WTC11 (cell line): ENCODE data around the gene EEF1AKMT3. TPM values are rescaled to one million over a fixed set of nuclear protein-coding genes. Genes with fewer than 3 reads are reported as not detected.

Experiments
- ATAC-seq: fragments of 200-7000 bp; cut with Tn5 transposase; 2 replicates; pipeline ENCODE4 v1.10.0; 2021; ENCODE audit warnings: mild to moderate bottlenecking, moderate library complexity
- CTCF ChIA-PET: fragments of 300-600 bp; sonication (Branson Sonifier 250); formaldehyde crosslinking; loops from one replicate; lab custom pipeline; 2021; ENCODE audit warnings: antibody characterized with exemption; lab: Charles Lee
- POLR2A ChIA-PET: fragments of 350-600 bp; sonication (Branson Sonifier 250); formaldehyde crosslinking; loops from one replicate; lab custom pipeline; 2021; ENCODE audit warnings: antibody characterized with exemption; lab: Charles Lee
- DNase-seq: peaks from one replicate; pipeline ENCODE4 v3.0.0; 2021; ENCODE audit warnings: low spot score
- H3K27ac Mint-ChIP-seq: 2 replicates; pipeline ENCODE4 v1.8.0; 2021; ENCODE audit warnings: mixed read lengths
- H3K27me3 Mint-ChIP-seq: 2 replicates; pipeline ENCODE4 v1.8.0; 2021; ENCODE audit warnings: low read depth, mild to moderate bottlenecking, moderate library complexity, mixed read lengths
- H3K36me3 Mint-ChIP-seq: 2 replicates; pipeline ENCODE4 v1.8.0; 2021; ENCODE audit warnings: mixed read lengths
- H3K4me1 Mint-ChIP-seq: 2 replicates; pipeline ENCODE4 v1.8.0; 2022; ENCODE audit warnings: mixed read lengths
- H3K4me3 Mint-ChIP-seq: 2 replicates; pipeline ENCODE4 v1.8.0; 2021; ENCODE audit warnings: mild to moderate bottlenecking, moderate library complexity, mixed read lengths
- H3K9me3 Mint-ChIP-seq: 2 replicates; pipeline ENCODE4 v1.8.0; 2021; ENCODE audit warnings: mixed read lengths
- ATF3 ChIP-seq: sonication (generic); formaldehyde crosslinking; conservative IDR thresholded peaks from 2 replicates; pipeline ENCODE4 v1.8.1; 2022; ENCODE audit warnings: mild to moderate bottlenecking, missing genetic modification reagents
- CREB1 ChIP-seq: sonication (generic); formaldehyde crosslinking; IDR thresholded peaks from 2 replicates; pipeline ENCODE4 v1.8.0; 2023; ENCODE audit warnings: mild to moderate bottlenecking, missing genetic modification reagents
- ELF4 ChIP-seq: sonication (generic); formaldehyde crosslinking; IDR thresholded peaks from 2 replicates; pipeline ENCODE4 v1.8.1; 2022; ENCODE audit warnings: low read depth, mild to moderate bottlenecking, moderate library complexity, missing genetic modification reagents
- ESRRA ChIP-seq: sonication (generic); formaldehyde crosslinking; IDR thresholded peaks from 2 replicates; pipeline ENCODE4 v1.8.1; 2022; ENCODE audit warnings: mild to moderate bottlenecking, missing genetic modification reagents, borderline replicate concordance
- ETV6 ChIP-seq: sonication (generic); formaldehyde crosslinking; IDR thresholded peaks from 2 replicates; pipeline ENCODE4 v1.8.1; 2022; ENCODE audit warnings: mild to moderate bottlenecking, missing genetic modification reagents
- FOXP1 ChIP-seq: sonication (generic); formaldehyde crosslinking; IDR thresholded peaks from 2 replicates; pipeline ENCODE4 v1.8.0; 2022; ENCODE audit warnings: missing genetic modification reagents, mild to moderate bottlenecking, moderate library complexity, borderline replicate concordance
- IRF2 ChIP-seq: sonication (generic); formaldehyde crosslinking; IDR thresholded peaks from 2 replicates; pipeline ENCODE4 v1.8.0; 2022; ENCODE audit warnings: low read depth, missing genetic modification reagents, borderline replicate concordance
- JUN ChIP-seq: sonication (generic); formaldehyde crosslinking; IDR thresholded peaks from 2 replicates; pipeline ENCODE4 v1.8.0; 2023; ENCODE audit warnings: mild to moderate bottlenecking, missing genetic modification reagents
- MLX ChIP-seq: sonication (generic); formaldehyde crosslinking; IDR thresholded peaks from 2 replicates; pipeline ENCODE4 v1.8.1; 2023; ENCODE audit warnings: mild to moderate bottlenecking, missing genetic modification reagents, moderate library complexity
- NFYB ChIP-seq: sonication (generic); formaldehyde crosslinking; conservative IDR thresholded peaks from 2 replicates; pipeline ENCODE4 v1.8.0; 2022; ENCODE audit warnings: low read depth, missing genetic modification reagents
- NR2C2 ChIP-seq: sonication (generic); formaldehyde crosslinking; IDR thresholded peaks from 2 replicates; pipeline ENCODE4 v1.8.0; 2022; ENCODE audit warnings: mild to moderate bottlenecking, missing genetic modification reagents
- RELA ChIP-seq: sonication (generic); formaldehyde crosslinking; IDR thresholded peaks from 2 replicates; pipeline ENCODE4 v1.8.1; 2022; ENCODE audit warnings: missing genetic modification reagents, mild to moderate bottlenecking, borderline replicate concordance
- RORB ChIP-seq: fragments of 250-450 bp; sonication (Bioruptor Pico); IDR thresholded peaks from 2 replicates; pipeline ENCODE4 v1.9.0; 2021; ENCODE audit warnings: mild to moderate bottlenecking
- SMAD3 ChIP-seq: sonication (generic); formaldehyde crosslinking; IDR thresholded peaks from 2 replicates; pipeline ENCODE4 v1.8.0; 2022; ENCODE audit warnings: missing genetic modification reagents, mild to moderate bottlenecking, borderline replicate concordance
- SMAD4 ChIP-seq: sonication (generic); formaldehyde crosslinking; IDR thresholded peaks from 2 replicates; pipeline ENCODE4 v1.8.0; 2022; ENCODE audit warnings: mild to moderate bottlenecking, missing genetic modification reagents
- TCF7 ChIP-seq: sonication (generic); formaldehyde crosslinking; IDR thresholded peaks from 2 replicates; pipeline ENCODE4 v1.8.0; 2022; ENCODE audit warnings: mild to moderate bottlenecking, low read depth, missing genetic modification reagents, moderate library complexity
- USF1 ChIP-seq: sonication (generic); formaldehyde crosslinking; IDR thresholded peaks from 2 replicates; pipeline ENCODE4 v1.8.0; 2022; ENCODE audit warnings: mild to moderate bottlenecking, missing genetic modification reagents
- ZNF281 ChIP-seq: sonication (generic); formaldehyde crosslinking; IDR thresholded peaks from 2 replicates; pipeline ENCODE4 v1.8.0; 2023; ENCODE audit warnings: mild to moderate bottlenecking, missing genetic modification reagents
- total RNA-seq: library from RNA; stranded (reverse); gene quantifications from 3 replicates; pipeline ENCODE4 v1.2.3, GENCODE V29; 2021
- TF ChIP-seq, protein P1 (sequence below): sonication (generic); formaldehyde crosslinking; IDR thresholded peaks from 2 replicates; pipeline ENCODE4 v1.8.0; 2023; ENCODE audit warnings: missing genetic modification reagents, mild to moderate bottlenecking, borderline replicate concordance
- TF ChIP-seq, protein P2 (sequence below): fragments of 250-450 bp; sonication (Bioruptor Pico); conservative IDR thresholded peaks from 2 replicates; pipeline ENCODE4 v1.9.0; 2021; ENCODE audit warnings: mild to moderate bottlenecking

EEF1AKMT3 gene
- total RNA-seq, 1 experiment from 2014 or later = 3.2 TPM

DNA sequence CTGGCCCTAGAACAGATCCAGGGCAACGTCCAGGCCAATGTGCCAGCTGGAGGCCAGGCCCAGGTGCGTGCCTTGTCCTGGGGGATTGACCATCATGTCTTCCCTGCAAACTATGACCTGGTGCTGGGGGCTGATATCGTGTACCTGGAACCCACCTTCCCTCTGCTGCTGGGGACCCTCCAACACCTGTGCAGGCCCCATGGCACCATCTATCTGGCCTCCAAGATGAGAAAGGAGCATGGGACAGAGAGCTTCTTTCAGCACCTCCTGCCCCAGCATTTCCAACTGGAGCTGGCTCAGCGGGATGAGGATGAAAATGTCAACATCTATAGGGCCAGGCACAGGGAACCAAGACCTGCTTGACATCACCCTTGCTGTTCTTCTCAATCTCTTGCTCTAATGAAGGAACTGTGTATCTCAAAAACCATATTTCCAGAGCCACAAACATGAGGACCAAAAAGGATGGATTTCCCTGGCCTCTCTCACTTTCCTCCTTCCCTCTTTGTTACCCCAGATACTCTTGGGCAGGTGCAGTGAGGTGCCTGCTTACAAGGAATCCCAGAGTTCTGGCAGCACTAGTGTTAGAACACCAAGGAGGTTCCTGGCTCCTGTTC is 8.0 kb downstream of the EEF1AKMT3 start:
- DNase-seq = no peak
- TF ChIP-seq IRF2 (CRISPR knock-in tag) (no peak), USF1 (CRISPR knock-in tag) (no peak), RELA (CRISPR knock-in tag) (no peak)
- no peaks in the 10 kb centered on the region for H3K9me3 Mint-ChIP-seq

GRCh38 chr12:57781244-57781643 is 8.8 kb downstream of the EEF1AKMT3 start:
- CTCF ChIA-PET = interaction anchor here (0.8 to 2.8 kb wide), 5 partner anchors 9 to 1221 kb away, joined by 3 to 17 read pairs (median 3); partner anchors contain the start of genes EEF1AKMT3 and METTL1
- Mint-ChIP-seq H3K36me3 (peaks cover 13% of the 10 kb centered on the region), H3K27ac (no peak overlapping the region), H3K4me1 (peaks cover 4% of the 10 kb centered on the region; the same call in 1 of the 2 replicates), H3K9me3 (no peaks in the 10 kb centered on the region), H3K27me3 (no peaks in the 10 kb centered on the region), H3K4me3 (no peak overlapping the region)
- POLR2A ChIA-PET = no interaction called here
- ATAC-seq (no peak), DNase-seq (no peak)
- TF ChIP-seq FOXP1 (CRISPR knock-in tag) = no peak
- no peak for TF ChIP-seq ETV6 (CRISPR knock-in tag)
- TF ChIP-seq SMAD4 = no peak
- no peak for TF ChIP-seq RELA (CRISPR knock-in tag)
- no peak for TF ChIP-seq JUN (CRISPR knock-in tag)
- TF ChIP-seq RORB (CRISPR knock-in tag) = no peak
- TF ChIP-seq NR2C2 (CRISPR knock-in tag) = no peak
- no peak for TF ChIP-seq TCF7
- TF ChIP-seq ESRRA (CRISPR knock-in tag) = no peak
- no peak for TF ChIP-seq MLX (CRISPR knock-in tag)
- TF ChIP-seq ZNF281 (CRISPR knock-in tag) = no peak
- TF ChIP-seq ELF4 (CRISPR knock-in tag) = no peak
- no peak for TF ChIP-seq NFYB (CRISPR knock-in tag)
- TF ChIP-seq, protein P1, sequence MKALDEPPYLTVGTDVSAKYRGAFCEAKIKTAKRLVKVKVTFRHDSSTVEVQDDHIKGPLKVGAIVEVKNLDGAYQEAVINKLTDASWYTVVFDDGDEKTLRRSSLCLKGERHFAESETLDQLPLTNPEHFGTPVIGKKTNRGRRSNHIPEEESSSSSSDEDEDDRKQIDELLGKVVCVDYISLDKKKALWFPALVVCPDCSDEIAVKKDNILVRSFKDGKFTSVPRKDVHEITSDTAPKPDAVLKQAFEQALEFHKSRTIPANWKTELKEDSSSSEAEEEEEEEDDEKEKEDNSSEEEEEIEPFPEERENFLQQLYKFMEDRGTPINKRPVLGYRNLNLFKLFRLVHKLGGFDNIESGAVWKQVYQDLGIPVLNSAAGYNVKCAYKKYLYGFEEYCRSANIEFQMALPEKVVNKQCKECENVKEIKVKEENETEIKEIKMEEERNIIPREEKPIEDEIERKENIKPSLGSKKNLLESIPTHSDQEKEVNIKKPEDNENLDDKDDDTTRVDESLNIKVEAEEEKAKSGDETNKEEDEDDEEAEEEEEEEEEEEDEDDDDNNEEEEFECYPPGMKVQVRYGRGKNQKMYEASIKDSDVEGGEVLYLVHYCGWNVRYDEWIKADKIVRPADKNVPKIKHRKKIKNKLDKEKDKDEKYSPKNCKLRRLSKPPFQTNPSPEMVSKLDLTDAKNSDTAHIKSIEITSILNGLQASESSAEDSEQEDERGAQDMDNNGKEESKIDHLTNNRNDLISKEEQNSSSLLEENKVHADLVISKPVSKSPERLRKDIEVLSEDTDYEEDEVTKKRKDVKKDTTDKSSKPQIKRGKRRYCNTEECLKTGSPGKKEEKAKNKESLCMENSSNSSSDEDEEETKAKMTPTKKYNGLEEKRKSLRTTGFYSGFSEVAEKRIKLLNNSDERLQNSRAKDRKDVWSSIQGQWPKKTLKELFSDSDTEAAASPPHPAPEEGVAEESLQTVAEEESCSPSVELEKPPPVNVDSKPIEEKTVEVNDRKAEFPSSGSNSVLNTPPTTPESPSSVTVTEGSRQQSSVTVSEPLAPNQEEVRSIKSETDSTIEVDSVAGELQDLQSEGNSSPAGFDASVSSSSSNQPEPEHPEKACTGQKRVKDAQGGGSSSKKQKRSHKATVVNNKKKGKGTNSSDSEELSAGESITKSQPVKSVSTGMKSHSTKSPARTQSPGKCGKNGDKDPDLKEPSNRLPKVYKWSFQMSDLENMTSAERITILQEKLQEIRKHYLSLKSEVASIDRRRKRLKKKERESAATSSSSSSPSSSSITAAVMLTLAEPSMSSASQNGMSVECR (CRISPR knock-in tag) = no peak
- no peak for TF ChIP-seq CREB1 (CRISPR knock-in tag)
- TF ChIP-seq ATF3 (CRISPR knock-in tag) = no peak
- no peak for TF ChIP-seq SMAD3 (CRISPR knock-in tag)
- TF ChIP-seq, protein P2, sequence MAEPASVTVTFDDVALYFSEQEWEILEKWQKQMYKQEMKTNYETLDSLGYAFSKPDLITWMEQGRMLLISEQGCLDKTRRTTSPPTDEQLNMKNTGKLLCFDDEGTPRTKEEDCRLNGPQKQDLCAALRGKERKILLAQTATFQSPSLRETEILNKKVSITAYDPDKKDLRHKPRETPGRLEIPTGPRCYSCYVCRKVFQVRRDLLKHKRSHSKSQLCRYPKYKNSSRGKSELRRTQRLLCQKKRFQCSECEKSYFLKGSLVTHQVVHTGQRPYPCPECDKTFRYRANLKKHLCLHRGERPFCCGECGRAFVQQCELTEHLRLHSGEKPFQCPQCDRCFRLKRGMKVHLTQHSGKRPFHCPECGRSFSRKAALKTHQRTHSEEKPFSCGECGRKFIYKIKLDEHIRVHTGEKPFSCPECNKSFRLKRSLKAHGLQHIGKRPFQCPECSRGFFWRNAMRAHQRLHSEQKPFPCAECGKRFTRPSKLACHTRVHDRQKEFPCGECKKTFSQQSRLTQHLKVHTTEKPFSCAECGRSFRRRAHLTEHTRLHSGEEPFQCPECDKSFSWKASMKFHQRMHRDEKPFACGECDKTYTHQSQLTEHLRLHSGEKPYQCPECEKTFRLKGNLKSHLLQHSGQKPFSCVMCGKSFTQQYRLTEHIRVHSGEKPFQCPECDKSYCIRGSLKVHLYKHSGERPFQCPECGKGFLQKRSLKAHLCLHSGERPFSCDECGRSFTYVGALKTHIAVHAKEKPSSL (CRISPR knock-in tag) = no peak

More for the DNA sequence above, 8.0 kb downstream of the EEF1AKMT3 start:
- no peak overlapping the region for H3K4me3 Mint-ChIP-seq
- no peak overlapping the region for H3K27ac Mint-ChIP-seq
- no peaks in the 10 kb centered on the region for H3K27me3 Mint-ChIP-seq
- POLR2A ChIA-PET = interaction anchor here (1.0 kb wide), 1 partner anchor 8 kb away, joined by 5 read pairs; the partner anchor contains the start of genes EEF1AKMT3 and METTL1
- H3K36me3 Mint-ChIP-seq = peaks cover 6% of the 10 kb centered on the region
- peaks cover 4% of the 10 kb centered on the region; the same call in 1 of the 2 replicates for H3K4me1 Mint-ChIP-seq
- no peak for ATAC-seq
- CTCF ChIA-PET = interaction anchor here (2.2 kb wide), 1 partner anchor 23 kb away, joined by 10 read pairs; no protein-coding TSS in a partner anchor
